ENCODE results near the gene RNF150.
"Not testable (repeated sequence)": the region's sequence is repeated elsewhere in the genome, so short reads cannot be mapped to it uniquely, and the experiment has no call there.

The RNF150 gene

DNA sequence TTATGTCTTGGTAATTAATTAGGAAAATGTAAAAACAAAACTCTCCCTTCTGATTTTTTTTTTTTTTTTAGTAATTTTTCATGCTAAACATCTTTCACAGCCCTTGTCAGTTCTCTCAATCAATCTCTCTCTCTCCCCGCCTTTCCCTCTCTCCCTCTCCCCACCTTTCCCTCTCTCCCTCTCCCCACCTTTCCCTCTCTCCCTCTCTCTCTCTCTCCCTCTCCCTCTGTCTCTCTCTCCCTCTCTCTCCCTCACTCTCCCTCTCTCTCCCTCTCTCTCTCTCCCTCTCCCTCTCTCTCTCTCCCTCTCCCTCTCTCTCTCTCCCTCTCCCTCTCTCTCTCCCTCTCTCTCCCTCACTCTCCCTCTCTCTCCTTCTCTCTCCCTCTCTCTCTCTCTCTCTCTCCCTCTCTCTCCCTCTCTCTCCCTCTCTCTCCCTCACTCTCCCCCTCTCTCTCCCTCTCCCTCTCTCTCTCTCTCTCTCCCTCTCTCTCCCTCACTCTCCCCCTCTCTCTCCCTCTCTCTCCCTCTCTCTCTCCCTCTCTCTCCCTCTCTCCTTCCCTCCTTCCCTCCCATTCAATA lies 322.6 kb downstream of the RNF150 start:
- not testable (repeated sequence) for DNase-seq

All from suppressor macrophage treated with lipopolysaccharide for 1 hour (primary cell).